Keratinocyte (primary cell): ENCODE measurements around the gene PRKAA1. TPM values are rescaled to one million over a fixed set of nuclear protein-coding genes. Genes with fewer than 3 reads are reported as not detected.

Experiments
- DNase-seq: peaks from one replicate; pipeline ENCODE4 v3.0.0-alpha.2; 2011; ENCODE audit warnings: low read depth, missing footprints, low spot score
- FAIRE-seq: peaks from 2 replicates; lab custom pipeline; 2011; peaks lifted over from hg19 to GRCh38; lab: Jason Lieb, UNC
- H2AFZ ChIP-seq: 2 replicates; pipeline ENCODE4 v1.6.0; 2012; ENCODE audit warnings: low read length, control low read depth, inconsistent platforms; ENCODE audit not compliant: control insufficient read depth
- H3K27ac ChIP-seq: 2 replicates; pipeline ENCODE4 v1.5.1; 2011; ENCODE audit warnings: low read length; ENCODE audit not compliant: control insufficient read depth, insufficient read depth
- H3K27me3 ChIP-seq: 3 replicates; pipeline ENCODE4 v1.6.0; 2011; ENCODE audit warnings: low read length; ENCODE audit not compliant: control insufficient read depth, insufficient read depth; ENCODE audit errors: extremely low read depth
- H3K36me3 ChIP-seq, 2 experiments: 2 replicates in 1 of 2; 3 replicates in 1 of 2; pipeline ENCODE4 v1.5.1; 2011; ENCODE audit warnings: low read length in 2 of 2, mild to moderate bottlenecking in 1 of 2; ENCODE audit not compliant: control insufficient read depth in 2 of 2, insufficient read depth in 2 of 2; ENCODE audit errors: extremely low read depth in 1 of 2
- H3K4me1 ChIP-seq: 3 replicates; pipeline ENCODE4 v1.5.1; 2011; ENCODE audit warnings: low read length; ENCODE audit not compliant: control insufficient read depth, insufficient read depth; ENCODE audit errors: extremely low read depth
- H3K4me2 ChIP-seq: 3 replicates; pipeline ENCODE4 v1.6.0; 2011; ENCODE audit warnings: low read depth, low read length; ENCODE audit not compliant: control insufficient read depth, insufficient read depth; ENCODE audit errors: extremely low read depth
- H3K4me3 ChIP-seq, 3 experiments: fragments of 200-600 bp in 1 of 3; sonication (generic) in 1 of 3; 2 replicates in 2 of 3; 3 replicates in 1 of 3; pipeline ENCODE4 v1.5.1; 2011 to 2016; ENCODE audit warnings: low read length in 3 of 3, mild to moderate bottlenecking in 3 of 3, control low read depth in 2 of 3, inconsistent platforms in 1 of 3, low read depth in 1 of 3, mixed read lengths in 1 of 3, mixed run types in 1 of 3, moderate library complexity in 1 of 3; ENCODE audit not compliant: control insufficient read depth in 2 of 3, insufficient read depth in 2 of 3; ENCODE audit errors: extremely low read depth in 1 of 3
- H3K79me2 ChIP-seq: 2 replicates; pipeline ENCODE4 v1.6.0; 2012; ENCODE audit warnings: low read length; ENCODE audit not compliant: control insufficient read depth, insufficient read depth
- H3K9ac ChIP-seq: 3 replicates; pipeline ENCODE4 v1.6.0; 2011; ENCODE audit warnings: low read length; ENCODE audit not compliant: control insufficient read depth, insufficient read depth; ENCODE audit errors: extremely low read depth
- H3K9me1 ChIP-seq: 3 replicates; pipeline ENCODE4 v1.6.0; 2011; ENCODE audit warnings: low read length; ENCODE audit not compliant: control insufficient read depth, insufficient read depth; ENCODE audit errors: extremely low read depth
- H3K9me3 ChIP-seq: 2 replicates; pipeline ENCODE4 v1.5.1; 2012; ENCODE audit warnings: low read depth, low read length; ENCODE audit not compliant: control insufficient read depth
- H4K20me1 ChIP-seq: 3 replicates; pipeline ENCODE4 v1.6.0; 2011; ENCODE audit warnings: low read length; ENCODE audit not compliant: control insufficient read depth, insufficient read depth; ENCODE audit errors: extremely low read depth
- CTCF ChIP-seq, 3 experiments: IDR thresholded peaks in 1 of 3; conservative IDR thresholded peaks in 1 of 3; optimal IDR thresholded peaks in 1 of 3; 2 replicates in 2 of 3; 3 replicates in 1 of 3; pipeline versions ENCODE3 to v1.5.1; 2011; ENCODE audit warnings: low read length in 3 of 3, mild to moderate bottlenecking in 3 of 3, moderate library complexity in 2 of 3, control low read depth in 1 of 3, inconsistent platforms in 1 of 3; ENCODE audit not compliant: insufficient read depth in 2 of 3; ENCODE audit errors: extremely low read depth in 1 of 3
- EZH2 ChIP-seq: IDR thresholded peaks from one replicate; pipeline ENCODE4 v1.6.1; 2012; ENCODE audit warnings: inconsistent platforms, mild to moderate bottlenecking, low read length, moderate library complexity
- dilution Hi-C: fragments of 300-500 bp; cut with MboI; formaldehyde crosslinking; loops from one replicate; pipeline ENCODE4 v1.7.0; 2020; ENCODE audit warnings: low sequenced_read_pairs; ENCODE audit not compliant: extremely low pct_ligation_motif_present
- polyA plus RNA-seq, 5 experiments: library from polyadenylated mRNA; depleted of rRNA in 3 of 5; stranded (reverse) in 3 of 5; stranded (forward) in 1 of 5; unstranded in 1 of 5; fragments of >200 nt; gene quantifications; 1 replicate in 1 of 5; 2 replicates in 3 of 5; 3 replicates in 1 of 5; pipeline versions ENCODE4 v1.2.1 to v1.2.3, GENCODE V29; 2011 to 2012; ENCODE audit warnings: missing spikeins in 2 of 5, low read depth in 1 of 5, low replicate concordance in 1 of 5

PRKAA1 gene
- polyA plus RNA-seq, 1 donor (not counting 4 experiments of a cell fraction or from before 2014, with no cell fraction given) = 59.3 TPM

DNA sequence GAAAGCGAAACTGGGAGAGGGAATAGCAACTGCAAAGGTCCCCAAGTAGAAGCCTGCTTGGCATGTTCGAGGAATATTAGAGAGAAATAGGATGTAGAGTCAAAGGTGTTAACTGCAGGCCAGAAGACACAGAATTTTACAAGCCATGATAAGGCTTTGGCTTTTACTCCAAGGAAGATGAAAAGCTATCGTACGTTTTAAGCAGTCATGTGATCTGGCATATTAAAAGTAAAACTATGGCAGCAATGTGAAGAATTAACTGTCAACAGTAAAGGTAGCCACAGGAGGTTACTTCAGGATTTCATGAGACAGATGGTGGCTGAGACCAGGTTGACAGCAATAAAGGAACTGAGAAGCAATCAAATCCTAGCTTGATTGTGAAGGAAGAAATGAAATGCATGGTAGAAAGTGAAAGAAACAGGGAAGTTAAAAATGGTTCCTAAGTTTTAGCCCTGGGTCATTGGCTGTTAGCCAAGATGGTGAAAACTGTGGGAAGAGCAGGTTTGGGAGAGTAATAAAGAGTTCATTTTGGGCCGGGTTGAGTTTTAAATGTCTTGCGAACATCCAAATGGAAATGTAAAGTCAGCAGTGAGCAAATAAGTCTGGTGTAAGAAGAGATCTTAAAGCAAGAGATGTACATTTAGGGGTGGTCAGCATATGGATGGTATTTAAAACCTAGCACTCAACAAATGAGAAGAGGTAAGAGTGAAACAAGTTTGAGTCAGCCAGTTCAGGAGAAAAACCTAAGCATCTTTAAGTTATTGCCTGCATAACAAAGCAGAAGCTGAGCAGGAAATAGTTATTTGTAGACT is 22.1 kb downstream of the PRKAA1 start:
- TF ChIP-seq CTCF (optimal IDR thresholded peaks at IDR 0.05 in 1 of 3, IDR thresholded peaks at IDR 0.05 in 1 of 3, conservative IDR thresholded peaks at IDR 0.05 in 1 of 3; ENCODE audit: extremely low read depth in 1 of 3, insufficient read depth in 2 of 3, low read length in 3 of 3) = no peak
- no peak for TF ChIP-seq EZH2
- H3K9ac ChIP-seq = no peak overlapping the region
- dilution Hi-C loops = no loop called here
- H3K36me3 ChIP-seq = peaks cover 3 to 7% of the 10 kb centered on the region in 2 experiments
- H3K9me3 ChIP-seq = no peaks in the 10 kb centered on the region
- H3K27me3 ChIP-seq = no peaks in the 10 kb centered on the region
- H3K4me2 ChIP-seq = no peak overlapping the region
- peaks cover 4% of the 10 kb centered on the region for H3K9me1 ChIP-seq
- no peak for FAIRE-seq
- peaks cover 3% of the 10 kb centered on the region for H4K20me1 ChIP-seq
- no peak overlapping the region for H3K4me3 ChIP-seq
- H3K79me2 ChIP-seq = peaks cover 38% of the 10 kb centered on the region
- no peak overlapping the region for H2AFZ ChIP-seq
- no peak for DNase-seq
- H3K27ac ChIP-seq = no peak overlapping the region
- peaks cover 13% of the 10 kb centered on the region for H3K4me1 ChIP-seq

DNA sequence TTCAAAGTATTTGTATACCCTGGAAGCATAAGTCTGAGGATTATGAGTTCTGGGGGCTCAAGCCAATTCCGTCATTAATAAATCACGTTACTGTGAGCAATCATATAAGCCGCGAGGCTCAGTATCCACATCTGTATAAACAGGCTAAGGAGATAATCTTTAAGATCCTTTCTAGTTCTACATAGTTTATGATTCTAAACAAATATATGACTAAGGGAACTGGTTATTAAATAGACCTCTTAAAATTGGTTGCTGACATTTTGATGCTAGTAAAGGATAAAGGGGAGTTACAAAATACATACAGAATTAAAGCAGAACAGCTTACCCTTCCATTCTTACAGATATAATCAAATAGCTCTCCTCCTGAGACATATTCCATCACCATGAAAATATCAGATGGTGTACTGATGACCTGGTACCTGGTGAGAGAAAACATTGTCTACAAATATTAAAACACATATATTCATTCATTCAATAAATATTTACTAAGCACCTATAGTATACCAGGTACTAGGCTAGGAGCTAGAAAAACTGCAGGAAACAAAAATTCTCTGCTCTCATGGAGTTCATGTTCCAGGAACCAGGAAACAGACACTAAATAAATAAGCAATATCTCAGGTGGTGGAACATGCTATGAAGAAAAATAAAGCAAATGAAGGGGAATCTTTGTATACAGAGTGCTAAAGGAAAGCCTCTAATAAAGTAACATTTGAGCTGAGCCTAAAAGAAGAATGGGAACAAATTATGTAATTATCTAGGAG is 22.9 kb downstream of the PRKAA1 start:
- H2AFZ ChIP-seq = no peak overlapping the region
- H3K79me2 ChIP-seq = peaks cover 30% of the 10 kb centered on the region
- no peak overlapping the region for H3K27ac ChIP-seq
- TF ChIP-seq EZH2 (no peak), CTCF (optimal IDR thresholded peaks at IDR 0.05 in 1 of 3, IDR thresholded peaks at IDR 0.05 in 1 of 3, conservative IDR thresholded peaks at IDR 0.05 in 1 of 3; ENCODE audit: extremely low read depth in 1 of 3, insufficient read depth in 2 of 3, low read length in 3 of 3) (no peak)
- no peaks in the 10 kb centered on the region for H3K27me3 ChIP-seq
- FAIRE-seq (no peak), DNase-seq (no peak)
- H3K36me3 ChIP-seq = peaks cover 3 to 7% of the 10 kb centered on the region in 2 experiments
- no peak overlapping the region for H3K9ac ChIP-seq
- H3K4me3 ChIP-seq = no peak overlapping the region
- peaks cover 10% of the 10 kb centered on the region for H3K4me1 ChIP-seq
- dilution Hi-C loops = no loop called here
- H3K9me3 ChIP-seq = no peaks in the 10 kb centered on the region
- H3K4me2 ChIP-seq = no peak overlapping the region
- H3K9me1 ChIP-seq = no peaks in the 10 kb centered on the region
- peaks cover 3% of the 10 kb centered on the region for H4K20me1 ChIP-seq
